Measurements from ENCODE around the gene ALCAM.
"Not testable (repeated sequence)": the region's sequence is repeated elsewhere in the genome, so short reads cannot be mapped to it uniquely, and the experiment has no call there.

Gene ALCAM

DNA sequence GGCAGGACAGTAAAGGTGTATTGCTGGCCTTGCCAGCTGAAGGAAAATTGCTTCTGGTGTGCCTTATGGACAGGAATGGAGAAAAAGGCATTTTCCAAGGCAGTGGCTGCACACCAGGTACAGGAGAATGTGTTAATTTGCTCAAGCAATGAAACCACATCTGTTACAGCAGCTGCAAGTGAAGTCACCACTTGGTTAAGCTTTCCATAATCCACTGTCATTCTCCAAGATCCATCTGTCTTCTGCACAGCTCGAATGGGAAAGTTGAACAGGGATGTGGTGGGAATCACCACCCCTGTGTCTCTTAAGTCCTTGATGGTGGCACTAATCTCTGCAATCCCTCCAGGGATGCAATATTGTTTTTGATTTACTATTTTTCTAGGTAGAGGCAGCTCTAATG is 236.8 kb downstream of the ALCAM start:
- not testable (repeated sequence) for DNase-seq

DNA sequence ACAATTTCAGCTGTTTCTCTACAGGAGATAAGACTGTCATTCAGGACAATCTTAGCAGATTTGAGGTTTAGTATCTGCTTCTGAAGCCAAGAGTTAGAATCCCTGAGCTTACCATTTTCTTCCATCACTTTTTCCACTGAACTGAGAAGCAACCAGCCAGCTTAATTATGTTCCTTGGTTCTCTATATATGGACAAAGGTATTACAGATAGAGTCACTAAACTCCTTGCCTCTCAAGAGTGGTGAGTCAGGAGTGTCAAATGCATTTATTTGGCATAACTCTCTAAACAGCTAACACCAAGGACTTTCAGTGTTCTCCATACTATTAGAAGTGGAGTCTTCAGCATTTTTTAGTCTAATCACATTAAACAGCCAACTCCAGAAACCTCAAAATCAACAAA is 239.3 kb downstream of the ALCAM start:
- DNase-seq = no peak

DNA sequence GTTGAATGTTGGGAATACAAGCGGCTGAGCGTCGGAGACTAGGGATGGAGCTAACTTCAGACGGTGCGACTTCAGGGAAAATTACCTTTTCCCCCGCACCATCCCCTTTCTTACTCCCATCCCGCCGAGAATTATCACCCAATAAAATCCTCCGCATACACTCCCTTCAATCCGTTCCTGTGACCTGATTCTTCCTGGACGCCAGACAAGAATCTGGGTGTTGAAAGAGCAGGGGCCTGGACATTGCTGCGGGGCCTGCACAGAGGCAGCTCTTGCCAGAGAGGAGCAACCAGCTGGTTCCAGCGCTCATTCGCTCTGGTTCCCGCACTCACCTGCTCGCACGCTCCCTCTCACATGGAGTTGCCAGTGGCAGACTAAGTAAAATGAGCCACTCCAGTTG is 241.9 kb downstream of the ALCAM start:
- no peak for DNase-seq

DNA sequence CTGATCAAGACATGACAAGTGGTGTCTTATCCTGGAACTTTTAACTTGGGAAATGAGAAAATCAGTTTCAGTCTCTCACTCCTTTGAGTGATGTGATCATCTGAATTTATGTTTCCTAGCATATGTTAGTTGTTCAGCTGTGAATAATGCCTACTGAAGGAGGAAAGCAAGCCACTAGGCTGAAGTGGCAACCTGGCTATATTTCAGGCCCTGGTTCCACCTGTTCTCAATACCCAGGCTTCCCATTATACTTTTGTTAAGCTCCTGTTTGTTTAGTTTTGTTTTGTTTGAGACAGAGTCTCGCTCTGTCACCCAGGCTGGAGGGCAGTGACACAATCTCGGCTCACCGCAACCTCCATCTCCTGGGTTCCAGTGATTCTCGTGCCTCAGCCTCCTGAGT is 243.8 kb downstream of the ALCAM start:
- DNase-seq = no peak

DNA sequence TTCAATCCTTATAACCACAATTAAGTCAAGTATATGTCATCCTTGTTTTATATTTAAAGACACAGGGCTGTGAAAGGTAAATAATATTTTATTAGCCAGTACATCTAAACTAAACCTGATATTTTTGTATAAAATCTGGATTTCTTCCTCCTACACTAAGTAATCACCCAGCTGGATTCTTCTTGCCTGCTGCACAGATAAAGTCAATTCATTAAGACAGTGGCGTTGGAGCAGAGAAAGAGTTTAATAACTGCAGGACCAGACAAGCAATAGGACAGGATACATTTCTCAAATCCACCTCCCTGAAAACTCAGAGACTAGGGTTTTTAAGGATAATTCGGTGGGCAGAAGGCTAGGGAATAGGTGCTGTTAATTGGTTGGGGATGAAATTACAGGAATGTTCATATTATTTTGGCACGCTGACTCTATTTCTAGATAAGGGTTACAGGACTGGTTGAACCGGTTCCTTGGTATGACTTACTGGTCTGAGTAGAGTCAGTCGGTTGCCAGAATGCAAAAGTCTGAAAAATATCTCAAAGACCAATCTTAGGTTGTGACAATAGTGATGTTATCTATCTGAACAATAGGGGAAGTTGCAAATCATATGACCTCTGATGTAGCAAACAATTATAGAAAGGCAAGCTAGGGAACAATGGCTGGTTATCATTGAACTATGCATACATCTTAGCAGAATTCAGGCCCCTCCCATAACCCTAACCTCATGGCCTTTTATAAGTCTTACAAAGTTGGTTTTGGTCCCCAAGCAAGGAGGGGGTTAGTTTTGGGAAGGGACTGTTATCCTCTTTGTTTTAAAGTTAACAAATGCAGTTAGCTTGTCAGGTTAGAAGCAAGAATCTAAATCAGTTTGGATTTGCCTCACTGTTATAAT is 244.8 kb downstream of the ALCAM start:
- DNase-seq = no peak

DNA sequence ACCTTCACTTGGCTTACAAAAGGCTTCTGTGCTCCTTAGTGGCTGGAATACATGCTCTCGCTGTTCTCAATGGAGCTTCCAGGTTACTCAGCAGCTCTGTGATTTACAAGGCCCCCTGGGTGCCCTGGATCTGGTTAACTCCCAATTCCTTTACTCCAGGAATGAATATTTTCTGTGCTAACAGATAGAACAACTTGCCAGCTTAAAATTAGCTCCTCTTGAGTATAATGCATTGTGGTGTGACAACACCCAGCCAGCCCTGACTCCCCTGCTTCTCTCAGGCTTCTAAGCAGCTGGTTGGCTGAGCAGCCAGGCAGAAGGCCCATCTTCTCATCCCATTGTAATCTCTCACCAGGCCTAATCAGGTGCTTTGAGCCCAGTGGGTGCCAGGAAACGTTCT is 246.4 kb downstream of the ALCAM start:
- no peak for DNase-seq

DNA sequence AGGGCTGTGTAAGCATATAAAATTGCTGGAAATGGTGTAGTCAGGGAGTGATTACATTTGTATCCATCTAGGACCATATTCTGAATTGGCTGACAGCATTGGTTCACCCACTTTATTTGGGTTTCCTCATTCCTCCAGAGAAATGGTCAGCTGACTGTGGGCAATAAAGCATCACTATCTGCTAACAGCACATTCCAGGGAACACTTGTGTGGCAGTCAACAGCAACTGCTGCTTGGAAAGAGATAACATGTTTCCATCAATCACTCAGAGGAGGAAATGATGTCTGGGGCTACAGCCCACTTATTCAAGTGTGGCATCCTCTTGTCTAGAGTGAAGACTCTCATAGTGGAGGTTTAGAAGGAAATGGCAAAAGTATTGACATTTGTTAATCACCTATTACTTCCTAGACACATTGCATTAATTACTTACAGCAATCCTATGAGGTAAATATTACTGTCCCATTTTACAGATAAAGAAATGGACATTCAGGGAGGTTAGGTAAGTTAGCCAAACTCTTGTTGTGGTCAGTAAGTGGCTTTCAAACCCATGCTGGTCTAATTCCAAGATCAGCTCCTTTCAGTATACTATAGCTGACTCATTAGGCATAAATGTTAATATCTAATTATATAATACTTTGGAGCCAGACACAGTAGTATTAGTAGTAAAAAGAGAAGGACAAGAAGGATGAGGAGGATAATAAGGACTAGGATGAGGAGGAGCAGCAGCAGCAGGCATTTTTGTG is 247.8 kb downstream of the ALCAM start:
- no peak for DNase-seq

DNA sequence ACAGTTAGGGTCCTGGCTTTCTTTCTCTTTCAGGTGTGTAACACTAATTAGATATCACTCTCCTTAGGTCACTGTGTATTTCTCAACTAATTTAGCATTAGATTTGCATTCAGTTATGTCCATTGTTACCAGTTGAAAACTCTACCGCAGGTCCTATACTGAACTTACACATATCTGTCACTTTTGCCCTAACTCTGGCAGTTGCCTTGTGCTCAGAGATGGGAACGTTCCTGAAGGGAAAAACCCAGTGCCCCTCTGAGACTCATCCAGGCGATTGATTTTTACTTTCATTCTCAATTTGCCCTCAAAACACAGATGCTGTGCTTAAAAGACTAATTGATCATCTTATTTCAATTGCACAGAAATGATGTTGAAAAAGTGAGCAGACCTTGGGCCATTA is 249.1 kb downstream of the ALCAM start:
- DNase-seq = no peak

DNA sequence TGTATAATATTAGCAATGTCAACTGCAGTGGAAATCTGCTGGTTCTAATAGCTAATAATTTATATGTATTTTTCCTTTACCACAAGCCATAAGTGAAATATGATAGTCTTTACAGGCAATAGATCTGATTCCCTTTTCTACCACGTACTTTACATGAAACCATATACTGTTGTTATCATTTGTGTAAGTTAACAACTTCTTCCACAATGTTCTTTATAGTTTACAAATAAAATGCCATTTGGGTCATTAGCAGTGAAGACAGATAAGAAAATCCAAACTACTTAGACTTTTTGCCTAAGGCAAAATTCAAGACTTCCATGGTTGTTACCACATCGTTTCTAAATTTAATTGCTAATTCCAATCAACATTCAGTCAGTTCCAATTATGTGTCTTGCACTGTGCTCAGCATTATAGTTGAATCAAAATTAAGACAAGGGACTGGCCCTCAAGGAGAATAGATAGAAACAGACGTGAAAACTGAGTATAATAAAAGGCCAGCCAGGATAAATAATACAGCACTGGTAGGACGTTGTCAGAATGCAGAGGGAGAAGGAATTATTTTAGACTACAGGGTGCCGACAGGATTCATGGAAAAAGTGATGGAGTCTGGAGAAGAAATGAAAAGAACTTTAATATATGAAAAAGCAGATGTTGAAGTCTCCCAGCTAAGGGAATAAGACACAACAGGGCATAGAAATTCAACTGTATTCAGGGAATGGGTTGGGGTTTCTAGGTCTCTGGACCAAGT is 249.8 kb downstream of the ALCAM start:
- no peak for DNase-seq

DNA sequence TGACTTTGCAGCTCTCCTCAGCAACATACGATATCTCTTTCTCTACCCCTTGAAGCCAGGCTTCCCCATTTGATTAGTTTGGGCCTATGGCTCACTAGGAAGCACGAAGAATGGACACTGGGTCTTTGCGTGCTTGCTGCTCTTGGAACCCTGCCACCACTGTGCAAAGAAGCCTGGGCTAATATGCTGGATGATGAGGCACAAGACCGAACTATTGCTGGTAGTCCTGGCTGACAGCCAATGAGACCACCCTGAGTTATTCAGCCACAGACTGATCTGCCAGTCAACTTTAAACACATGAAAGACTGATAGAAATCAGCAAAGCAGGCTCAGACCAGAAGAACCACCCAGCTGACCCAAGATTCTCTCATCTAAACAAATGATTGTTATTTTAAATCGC is 251.8 kb downstream of the ALCAM start:
- DNase-seq = no peak

DNA sequence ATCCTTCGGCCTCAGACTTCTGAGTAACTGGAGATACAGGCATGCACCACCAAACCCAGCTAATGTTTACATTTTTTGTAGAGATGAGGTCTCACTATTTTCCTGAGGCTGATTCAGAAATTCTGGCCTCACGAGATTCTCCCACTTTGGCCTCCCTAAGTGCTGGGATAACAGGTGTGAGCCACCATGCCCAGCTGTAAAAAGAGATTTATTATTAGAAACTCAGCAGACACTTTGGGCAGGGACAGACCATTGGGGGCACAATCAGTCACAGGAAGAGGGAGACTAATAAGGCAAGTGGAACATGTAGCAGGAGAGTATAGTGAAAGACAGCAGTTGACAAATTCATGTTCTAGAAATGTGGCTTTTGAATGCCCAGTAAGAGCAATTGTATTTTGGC is 252.9 kb downstream of the ALCAM start:
- no peak for DNase-seq

DNA sequence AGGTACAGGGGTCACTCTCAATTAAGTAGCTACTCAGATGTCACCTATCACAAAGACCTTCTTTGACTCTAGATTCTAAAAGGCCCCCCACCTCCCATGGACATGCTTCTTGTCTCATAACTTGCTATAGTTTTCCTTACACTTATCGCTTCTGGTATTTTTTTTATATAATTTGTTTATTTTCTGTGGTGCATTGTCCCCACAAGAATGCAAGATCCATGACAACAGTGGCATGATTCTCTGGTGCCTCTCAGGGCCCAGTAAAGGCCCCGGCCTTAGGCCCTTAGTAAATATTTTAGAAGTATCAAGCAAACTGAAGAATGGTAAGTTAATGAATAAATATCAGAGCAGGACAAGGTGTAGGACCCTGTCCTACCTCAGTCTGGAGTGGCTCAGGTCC is 253.5 kb downstream of the ALCAM start:
- no peak for DNase-seq

DNA sequence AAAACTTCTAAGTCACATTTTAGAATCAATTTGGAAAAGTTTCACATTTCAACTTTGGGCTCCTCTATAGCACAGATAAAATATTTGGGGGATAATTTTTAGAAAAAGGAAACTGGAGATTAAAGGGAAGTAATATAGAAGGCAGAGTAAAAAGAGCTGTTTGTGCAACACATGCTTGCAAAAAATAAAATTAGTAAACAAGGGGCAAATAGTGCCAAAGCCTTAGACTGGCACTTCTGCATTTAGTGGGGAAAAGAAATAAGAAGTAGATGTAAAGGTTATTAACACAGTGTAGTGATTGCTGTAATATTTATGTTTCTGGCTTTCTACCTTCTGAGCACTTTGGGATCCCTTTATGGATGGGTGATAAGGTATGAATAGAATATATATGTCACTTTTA is 255.5 kb downstream of the ALCAM start:
- no peak for DNase-seq

All from NCI-H2107 (cell line).